SK-N-SH treated with all-trans-retinoic acid at 6 μM for 48 hours (cell line): ENCODE results near the gene OR2B6.

Experiments
- ATAC-seq: fragments of 200-7000 bp; cut with Tn5 transposase; 3 replicates; pipeline ENCODE4 v1.9.1; 2020; ENCODE audit warnings: mild to moderate bottlenecking, moderate library complexity
- ARNTL ChIP-seq: fragments of 450-650 bp; formaldehyde crosslinking; IDR thresholded peaks from 2 replicates; pipeline ENCODE4 v1.5.0; 2020; ENCODE audit warnings: low read depth, mild to moderate bottlenecking, moderate library complexity, borderline replicate concordance
- BACH2 ChIP-seq: fragments of 250-450 bp; sonication (Bioruptor Pico); IDR thresholded peaks from 2 replicates; pipeline ENCODE4 v1.9.0; 2021; ENCODE audit warnings: mild to moderate bottlenecking, borderline replicate concordance
- CREB5 ChIP-seq: fragments of 250-450 bp; sonication (Bioruptor Pico); IDR thresholded peaks from 2 replicates; pipeline ENCODE4 v1.5.1; 2020; ENCODE audit warnings: low read depth, mild to moderate bottlenecking, moderate library complexity
- CSDC2 ChIP-seq: fragments of 250-450 bp; sonication (Bioruptor Pico); IDR thresholded peaks from 2 replicates; pipeline ENCODE4 v1.5.0; 2020; ENCODE audit warnings: mild to moderate bottlenecking, moderate library complexity
- CSRNP3 ChIP-seq: fragments of 250-450 bp; sonication (Bioruptor Pico); IDR thresholded peaks from 2 replicates; pipeline ENCODE4 v1.5.1; 2021; ENCODE audit warnings: mild to moderate bottlenecking, moderate library complexity
- ESRRG ChIP-seq: fragments of 250-450 bp; sonication (Bioruptor Pico); IDR thresholded peaks from 2 replicates; pipeline ENCODE4 v1.6.1; 2021; ENCODE audit warnings: mild to moderate bottlenecking
- GLIS3 ChIP-seq: fragments of 250-450 bp; sonication (Bioruptor Pico); IDR thresholded peaks from 2 replicates; pipeline ENCODE4 v1.5.0; 2020; ENCODE audit warnings: mild to moderate bottlenecking, moderate library complexity
- OSR1 ChIP-seq: fragments of 250-450 bp; sonication (Bioruptor Pico); IDR thresholded peaks from 2 replicates; pipeline ENCODE4 v1.8.0; 2022; ENCODE audit warnings: moderate library complexity, mild to moderate bottlenecking, inconsistent platforms
- PATZ1 ChIP-seq: fragments of 250-450 bp; sonication (Bioruptor Pico); IDR thresholded peaks from 2 replicates; pipeline ENCODE4 v1.8.0; 2020; ENCODE audit warnings: mild to moderate bottlenecking, moderate library complexity, borderline replicate concordance
- POU6F1 ChIP-seq: fragments of 250-450 bp; sonication (Bioruptor Pico); IDR thresholded peaks from 2 replicates; pipeline ENCODE4 v1.8.0; 2021; ENCODE audit warnings: low read depth, mild to moderate bottlenecking, moderate library complexity, borderline replicate concordance
- PPARA ChIP-seq: fragments of 250-450 bp; sonication (Bioruptor Pico); IDR thresholded peaks from 2 replicates; pipeline ENCODE4 v1.5.0; 2020; ENCODE audit warnings: mild to moderate bottlenecking, borderline replicate concordance
- RARB ChIP-seq: fragments of 250-450 bp; sonication (Bioruptor Pico); IDR thresholded peaks from 2 replicates; pipeline ENCODE4 v1.8.0; 2021; ENCODE audit warnings: mild to moderate bottlenecking, moderate library complexity
- SNAI2 ChIP-seq: fragments of 250-450 bp; sonication (Bioruptor Pico); IDR thresholded peaks from 2 replicates; pipeline ENCODE4 v1.5.0; 2020; ENCODE audit warnings: mild to moderate bottlenecking, moderate library complexity
- TCF4 ChIP-seq: fragments of 250-450 bp; sonication (Bioruptor Pico); IDR thresholded peaks from 2 replicates; pipeline ENCODE4 v1.8.0; 2021; ENCODE audit warnings: mild to moderate bottlenecking, moderate library complexity, borderline replicate concordance
- TOX ChIP-seq: fragments of 250-450 bp; sonication (Bioruptor Pico); IDR thresholded peaks from 2 replicates; pipeline ENCODE4 v1.8.0; 2021; ENCODE audit warnings: mild to moderate bottlenecking, moderate library complexity, borderline replicate concordance
- TSHZ2 ChIP-seq: fragments of 250-450 bp; sonication (Bioruptor Pico); IDR thresholded peaks from 2 replicates; pipeline ENCODE4 v1.5.0; 2020; ENCODE audit warnings: mild to moderate bottlenecking, moderate library complexity
- ZC3H10 ChIP-seq: fragments of 250-450 bp; sonication (Bioruptor Pico); IDR thresholded peaks from 2 replicates; pipeline ENCODE4 v1.5.1; 2021; ENCODE audit warnings: mild to moderate bottlenecking, moderate library complexity
- ZFP3 ChIP-seq: fragments of 250-450 bp; sonication (Bioruptor Pico); IDR thresholded peaks from 2 replicates; pipeline ENCODE4 v1.5.0; 2020; ENCODE audit warnings: mild to moderate bottlenecking, moderate library complexity
- ZFP30 ChIP-seq: fragments of 450-650 bp; formaldehyde crosslinking; IDR thresholded peaks from 2 replicates; pipeline ENCODE4 v1.5.0; 2022; ENCODE audit warnings: mild to moderate bottlenecking, moderate library complexity
- ZNF565 ChIP-seq: fragments of 450-650 bp; formaldehyde crosslinking; conservative IDR thresholded peaks from 2 replicates; pipeline ENCODE4 v1.5.0; 2020; ENCODE audit warnings: low read depth, mild to moderate bottlenecking, moderate library complexity
- ZNF8 ChIP-seq: fragments of 450-650 bp; formaldehyde crosslinking; IDR thresholded peaks from 2 replicates; pipeline ENCODE4 v1.5.0; 2020; ENCODE audit warnings: mild to moderate bottlenecking, moderate library complexity

The OR2B6 gene

GRCh38 chr6:27970444-27970843 is 13.4 kb downstream of the OR2B6 start:
- ATAC-seq, result no peak
- no peak for TF ChIP-seq CSDC2
- no peak for TF ChIP-seq POU6F1 (CRISPR knock-in tag)
- no peak for TF ChIP-seq ZC3H10 (CRISPR knock-in tag)
- TF ChIP-seq ESRRG (CRISPR knock-in tag), result no peak
- no peak for TF ChIP-seq SNAI2
- no peak for TF ChIP-seq PPARA (CRISPR knock-in tag)
- no peak for TF ChIP-seq TOX (CRISPR knock-in tag)
- TF ChIP-seq BACH2 (CRISPR knock-in tag), result no peak
- no peak for TF ChIP-seq GLIS3 (CRISPR knock-in tag)
- TF ChIP-seq CREB5 (CRISPR knock-in tag), result no peak
- no peak for TF ChIP-seq ZNF8
- no peak for TF ChIP-seq CSRNP3 (CRISPR knock-in tag)
- no peak for TF ChIP-seq OSR1 (CRISPR knock-in tag)

GRCh38 chr6:27972750-27973149 is 15.7 kb downstream of the OR2B6 start:
- TF ChIP-seq CSDC2, result no peak
- no peak for TF ChIP-seq TOX (CRISPR knock-in tag)
- no peak for ATAC-seq

- no peak for ATAC-seq
- TF ChIP-seq RARB (CRISPR knock-in tag) (no peak), TSHZ2 (no peak), ZNF8 (no peak), CSDC2 (no peak), ZNF565 (CRISPR knock-in tag) (no peak), PATZ1 (CRISPR knock-in tag) (no peak), ZC3H10 (CRISPR knock-in tag) (no peak), GLIS3 (CRISPR knock-in tag) (no peak), ESRRG (CRISPR knock-in tag) (no peak), OSR1 (CRISPR knock-in tag) (no peak), ZFP30 (CRISPR knock-in tag) (no peak)
Measured at GRCh38 chr6:27977387-27977786, 20.3 kb downstream of the OR2B6 start.

- ATAC-seq, result no peak
- no peak for TF ChIP-seq ZC3H10 (CRISPR knock-in tag)
Measured at GRCh38 chr6:27978705-27979104, 21.7 kb downstream of the OR2B6 start.

- ATAC-seq, result no peak
- TF ChIP-seq ARNTL (CRISPR knock-in tag), result no peak
- no peak for TF ChIP-seq SNAI2
- TF ChIP-seq POU6F1 (CRISPR knock-in tag), result no peak
- TF ChIP-seq PPARA (CRISPR knock-in tag), result no peak
- no peak for TF ChIP-seq TOX (CRISPR knock-in tag)
- no peak for TF ChIP-seq ZFP30 (CRISPR knock-in tag)
- no peak for TF ChIP-seq ZFP3 (CRISPR knock-in tag)
- no peak for TF ChIP-seq ZNF565 (CRISPR knock-in tag)
- no peak for TF ChIP-seq CSRNP3 (CRISPR knock-in tag)
- no peak for TF ChIP-seq OSR1 (CRISPR knock-in tag)
- TF ChIP-seq RARB (CRISPR knock-in tag), result no peak
- TF ChIP-seq GLIS3 (CRISPR knock-in tag), result no peak
- no peak for TF ChIP-seq CSDC2
- no peak for TF ChIP-seq TCF4
Measured at GRCh38 chr6:27980111-27980510, 23.1 kb downstream of the OR2B6 start.
